Chondrocyte (in vitro differentiated cells): Measurements from ENCODE around the gene CDC25B. TPM values are rescaled to one million over a fixed set of nuclear protein-coding genes. Genes with fewer than 3 reads are reported as not detected.

Experiments
- DNase-seq: peaks from one replicate; pipeline ENCODE4 v3.0.0; 2021; ENCODE audit warnings: mixed read lengths, low spot score
- H3K27ac Mint-ChIP-seq: one replicate; pipeline ENCODE4 v1.8.0; 2021; ENCODE audit warnings: mild to moderate bottlenecking, moderate library complexity, mixed read lengths; ENCODE audit not compliant: unreplicated experiment
- H3K27me3 Mint-ChIP-seq: 2 replicates; pipeline ENCODE4 v1.8.0; 2021; ENCODE audit warnings: low read depth, mixed read lengths
- H3K36me3 Mint-ChIP-seq: 2 replicates; pipeline ENCODE4 v1.8.0; 2021; ENCODE audit warnings: low read depth, mixed read lengths
- H3K4me1 Mint-ChIP-seq: 2 replicates; pipeline ENCODE4 v1.8.0; 2021; ENCODE audit warnings: low read depth, mild to moderate bottlenecking, mixed read lengths
- H3K4me3 Mint-ChIP-seq: one replicate; pipeline ENCODE4 v1.8.0; 2021; ENCODE audit warnings: mild to moderate bottlenecking, moderate library complexity, mixed read lengths; ENCODE audit not compliant: unreplicated experiment
- H3K9me3 Mint-ChIP-seq: 2 replicates; pipeline ENCODE4 v1.8.0; 2021; ENCODE audit warnings: low read depth, mixed read lengths
- total RNA-seq: library from RNA; stranded (reverse); gene quantifications from 3 replicates; pipeline ENCODE4 v1.2.1, GENCODE V29; 2021
- TF ChIP-seq, protein P1 (sequence below): fragments of 200-600 bp; sonication (generic); IDR thresholded peaks from 2 replicates; pipeline ENCODE4 v1.5.0; 2021; ENCODE audit warnings: antibody characterized with exemption, mild to moderate bottlenecking, moderate library complexity

Gene CDC25B
- total RNA-seq, 1 donor from 2014 or later = 60.1 TPM

DNA sequence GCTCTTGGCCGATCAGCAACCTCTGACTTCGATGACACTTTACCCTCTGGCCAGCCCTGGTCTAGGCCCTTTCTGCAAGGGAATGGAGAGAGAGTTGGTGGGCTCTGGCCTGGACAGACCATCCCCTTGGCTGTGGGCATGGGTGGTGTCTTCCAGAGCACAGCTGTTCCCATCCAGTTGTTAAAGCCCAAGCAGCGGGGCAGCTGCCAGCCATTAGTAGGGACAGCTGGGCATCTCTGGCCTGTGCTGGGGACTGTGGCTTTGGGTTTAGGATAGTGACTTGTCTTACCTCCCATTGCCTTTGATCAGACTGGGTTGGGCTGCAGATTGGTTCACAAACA, 2.8 kb downstream of the CDC25B start:
- H3K27ac Mint-ChIP-seq = peak overlapping the region; percentile 71
- DNase-seq = no peak
- no peak overlapping the region for H3K4me3 Mint-ChIP-seq
- H3K27me3 Mint-ChIP-seq = no peaks in the 10 kb centered on the region
- TF ChIP-seq, protein P1, sequence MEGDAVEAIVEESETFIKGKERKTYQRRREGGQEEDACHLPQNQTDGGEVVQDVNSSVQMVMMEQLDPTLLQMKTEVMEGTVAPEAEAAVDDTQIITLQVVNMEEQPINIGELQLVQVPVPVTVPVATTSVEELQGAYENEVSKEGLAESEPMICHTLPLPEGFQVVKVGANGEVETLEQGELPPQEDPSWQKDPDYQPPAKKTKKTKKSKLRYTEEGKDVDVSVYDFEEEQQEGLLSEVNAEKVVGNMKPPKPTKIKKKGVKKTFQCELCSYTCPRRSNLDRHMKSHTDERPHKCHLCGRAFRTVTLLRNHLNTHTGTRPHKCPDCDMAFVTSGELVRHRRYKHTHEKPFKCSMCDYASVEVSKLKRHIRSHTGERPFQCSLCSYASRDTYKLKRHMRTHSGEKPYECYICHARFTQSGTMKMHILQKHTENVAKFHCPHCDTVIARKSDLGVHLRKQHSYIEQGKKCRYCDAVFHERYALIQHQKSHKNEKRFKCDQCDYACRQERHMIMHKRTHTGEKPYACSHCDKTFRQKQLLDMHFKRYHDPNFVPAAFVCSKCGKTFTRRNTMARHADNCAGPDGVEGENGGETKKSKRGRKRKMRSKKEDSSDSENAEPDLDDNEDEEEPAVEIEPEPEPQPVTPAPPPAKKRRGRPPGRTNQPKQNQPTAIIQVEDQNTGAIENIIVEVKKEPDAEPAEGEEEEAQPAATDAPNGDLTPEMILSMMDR = no peak
- peaks cover 52% of the 10 kb centered on the region for H3K4me1 Mint-ChIP-seq
- H3K9me3 Mint-ChIP-seq = no peaks in the 10 kb centered on the region
- peaks cover 24% of the 10 kb centered on the region for H3K36me3 Mint-ChIP-seq

DNA sequence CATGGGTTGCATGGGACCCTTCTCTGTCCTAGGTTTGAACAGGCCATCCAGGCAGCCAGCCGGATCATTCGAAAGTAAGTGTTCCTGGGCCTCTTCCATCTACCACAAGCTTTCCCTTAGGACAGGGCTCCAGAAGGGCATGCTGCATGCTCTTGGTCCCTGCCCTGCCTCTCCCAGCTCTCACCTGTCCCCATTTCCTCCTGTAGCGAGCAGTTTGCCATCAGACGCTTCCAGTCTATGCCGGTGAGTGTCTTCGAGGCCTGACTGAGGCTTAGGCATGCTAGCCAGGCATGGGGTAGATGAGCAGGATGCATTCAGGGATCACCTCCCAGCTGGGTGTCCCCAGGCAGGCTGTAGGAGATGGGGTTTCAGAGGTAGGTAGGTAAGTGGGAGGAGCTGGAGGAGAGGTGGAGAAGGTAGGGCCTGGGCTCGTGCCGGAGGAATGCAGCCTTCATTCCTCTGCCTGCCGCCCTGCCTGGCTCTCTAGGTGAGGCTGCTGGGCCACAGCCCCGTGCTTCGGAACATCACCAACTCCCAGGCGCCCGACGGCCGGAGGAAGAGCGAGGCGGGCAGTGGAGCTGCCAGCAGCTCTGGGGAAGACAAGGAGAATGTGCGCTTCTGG, 4.3 kb downstream of the CDC25B start:
- H3K27ac Mint-ChIP-seq = peak overlapping the region; percentile 59
- peaks cover 59% of the 10 kb centered on the region for H3K4me1 Mint-ChIP-seq
- peaks cover 32% of the 10 kb centered on the region for H3K36me3 Mint-ChIP-seq

DNA sequence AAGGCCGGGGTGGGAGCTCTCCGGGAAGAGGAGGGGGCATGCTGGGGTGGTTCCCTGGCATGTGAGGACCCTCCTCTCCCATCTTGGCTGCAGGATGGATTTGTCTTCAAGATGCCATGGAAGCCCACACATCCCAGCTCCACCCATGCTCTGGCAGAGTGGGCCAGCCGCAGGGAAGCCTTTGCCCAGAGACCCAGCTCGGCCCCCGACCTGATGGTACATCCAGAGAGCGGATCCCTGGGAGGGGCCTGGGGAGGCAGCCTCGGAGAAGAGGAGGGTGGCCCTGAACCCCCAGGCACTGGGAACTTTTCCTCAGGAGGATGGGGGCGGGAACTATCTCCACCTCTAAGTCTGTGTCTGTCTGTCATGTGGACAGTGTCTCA, 4.8 kb downstream of the CDC25B start:
- TF ChIP-seq, protein P1 = no peak
- no peak overlapping the region for H3K4me3 Mint-ChIP-seq
- no peak for DNase-seq
- H3K27ac Mint-ChIP-seq = no peak overlapping the region
- no peaks in the 10 kb centered on the region for H3K9me3 Mint-ChIP-seq
- H3K27me3 Mint-ChIP-seq = no peaks in the 10 kb centered on the region
- H3K4me1 Mint-ChIP-seq = peaks cover 59% of the 10 kb centered on the region
- peaks cover 37% of the 10 kb centered on the region for H3K36me3 Mint-ChIP-seq

More for the DNA sequence above, 4.3 kb downstream of the CDC25B start:
- no peaks in the 10 kb centered on the region for H3K27me3 Mint-ChIP-seq
- TF ChIP-seq, protein P1 = no peak
- DNase-seq = no peak
- H3K4me3 Mint-ChIP-seq = no peak overlapping the region
- no peaks in the 10 kb centered on the region for H3K9me3 Mint-ChIP-seq

DNA sequence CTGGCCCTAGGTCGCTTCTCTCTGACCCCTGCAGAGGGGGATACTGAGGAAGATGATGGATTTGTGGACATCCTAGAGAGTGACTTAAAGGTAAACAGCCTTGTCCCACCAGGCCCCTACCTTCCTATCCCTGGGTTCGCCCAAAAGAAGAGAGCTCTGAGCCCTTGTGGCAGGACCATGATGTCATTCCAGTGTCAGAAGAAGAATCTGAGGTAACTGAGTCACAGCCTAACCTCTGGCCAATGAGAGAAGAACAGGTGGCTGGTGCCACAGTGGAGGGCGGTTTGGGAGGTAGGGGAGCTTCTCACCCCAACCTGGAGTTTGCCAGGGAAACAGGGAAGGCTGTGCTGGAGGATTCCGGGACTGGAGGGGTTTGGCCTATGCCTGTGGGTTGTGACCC, 5.2 kb downstream of the CDC25B start:
- peaks cover 62% of the 10 kb centered on the region for H3K4me1 Mint-ChIP-seq
- DNase-seq = no peak
- no peak overlapping the region for H3K4me3 Mint-ChIP-seq
- peaks cover 39% of the 10 kb centered on the region for H3K36me3 Mint-ChIP-seq
- TF ChIP-seq, protein P1 = no peak
- no peaks in the 10 kb centered on the region for H3K27me3 Mint-ChIP-seq
- H3K9me3 Mint-ChIP-seq = no peaks in the 10 kb centered on the region
- peak overlapping the region; percentile 50 for H3K27ac Mint-ChIP-seq

DNA sequence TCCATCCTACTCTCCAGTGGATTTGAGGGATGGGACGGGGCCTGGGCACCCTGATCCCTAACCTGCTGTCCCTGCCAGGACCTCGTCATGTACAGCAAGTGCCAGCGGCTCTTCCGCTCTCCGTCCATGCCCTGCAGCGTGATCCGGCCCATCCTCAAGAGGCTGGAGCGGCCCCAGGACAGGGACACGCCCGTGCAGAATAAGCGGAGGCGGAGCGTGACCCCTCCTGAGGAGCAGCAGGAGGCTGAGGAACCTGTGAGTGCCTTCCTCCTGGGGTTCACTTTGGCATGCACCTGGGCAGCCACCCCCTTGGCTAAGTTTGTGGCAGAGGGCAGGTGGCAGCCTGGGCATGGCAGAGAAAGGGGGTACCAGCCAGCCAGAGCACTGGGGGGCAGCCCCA, 5.7 kb downstream of the CDC25B start:
- peak; percentile 90 for DNase-seq
- Mint-ChIP-seq H3K4me3 (no peak overlapping the region), H3K4me1 (peaks cover 65% of the 10 kb centered on the region), H3K36me3 (peaks cover 40% of the 10 kb centered on the region), H3K27ac (no peak overlapping the region), H3K27me3 (no peaks in the 10 kb centered on the region), H3K9me3 (no peaks in the 10 kb centered on the region)
- TF ChIP-seq, protein P1 = no peak
